22Rv1 (cell line): ENCODE data around the gene DPH1.

Experiments used
- ZFX ChIP-seq: fragments of 450-650 bp; IDR thresholded peaks from 2 replicates; pipeline ENCODE4 v1.6.1; 2017; ENCODE audit warnings: antibody characterized with exemption, borderline replicate concordance
- TF ChIP-seq, protein P1 (sequence below): fragments of 450-650 bp; IDR thresholded peaks from 2 replicates; pipeline ENCODE4 v1.5.1; 2017; ENCODE audit warnings: mild to moderate bottlenecking

DNA sequence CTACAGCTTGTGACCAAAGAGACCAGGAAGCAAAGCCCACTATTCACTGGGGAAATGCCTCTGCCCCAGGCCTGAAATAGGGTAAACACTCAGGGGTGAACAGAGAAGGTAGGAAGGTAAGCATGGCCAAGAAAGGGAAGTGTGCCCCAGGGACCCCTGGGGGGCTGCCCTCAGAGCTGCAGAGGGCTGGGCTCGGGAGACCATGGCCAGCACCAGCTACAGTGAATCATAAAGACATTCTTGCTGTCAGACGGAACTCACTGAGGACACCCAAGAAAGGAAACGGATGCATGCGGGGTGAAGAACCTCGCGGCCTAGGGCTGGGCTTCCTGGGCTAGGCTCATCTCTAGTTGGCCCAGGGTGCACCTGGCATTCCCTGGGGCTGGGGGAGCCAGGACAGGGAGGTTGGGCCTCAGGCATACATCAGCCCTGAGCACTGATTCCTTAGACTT lies 34.6 kb downstream of the DPH1 start:
- TF ChIP-seq, protein P1, sequence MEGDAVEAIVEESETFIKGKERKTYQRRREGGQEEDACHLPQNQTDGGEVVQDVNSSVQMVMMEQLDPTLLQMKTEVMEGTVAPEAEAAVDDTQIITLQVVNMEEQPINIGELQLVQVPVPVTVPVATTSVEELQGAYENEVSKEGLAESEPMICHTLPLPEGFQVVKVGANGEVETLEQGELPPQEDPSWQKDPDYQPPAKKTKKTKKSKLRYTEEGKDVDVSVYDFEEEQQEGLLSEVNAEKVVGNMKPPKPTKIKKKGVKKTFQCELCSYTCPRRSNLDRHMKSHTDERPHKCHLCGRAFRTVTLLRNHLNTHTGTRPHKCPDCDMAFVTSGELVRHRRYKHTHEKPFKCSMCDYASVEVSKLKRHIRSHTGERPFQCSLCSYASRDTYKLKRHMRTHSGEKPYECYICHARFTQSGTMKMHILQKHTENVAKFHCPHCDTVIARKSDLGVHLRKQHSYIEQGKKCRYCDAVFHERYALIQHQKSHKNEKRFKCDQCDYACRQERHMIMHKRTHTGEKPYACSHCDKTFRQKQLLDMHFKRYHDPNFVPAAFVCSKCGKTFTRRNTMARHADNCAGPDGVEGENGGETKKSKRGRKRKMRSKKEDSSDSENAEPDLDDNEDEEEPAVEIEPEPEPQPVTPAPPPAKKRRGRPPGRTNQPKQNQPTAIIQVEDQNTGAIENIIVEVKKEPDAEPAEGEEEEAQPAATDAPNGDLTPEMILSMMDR, result no peak
- no peak for TF ChIP-seq ZFX
